HCT116 (cell line): Measurements from ENCODE around the gene PSME2. TPM values are rescaled to one million over a fixed set of nuclear protein-coding genes. Genes with fewer than 3 reads are reported as not detected.

Source experiments
- ATAC-seq: fragments of 200-7000 bp; cut with Tn5 transposase; 2 replicates; pipeline ENCODE4 v1.9.1; 2020; ENCODE audit warnings: mild to moderate bottlenecking, moderate library complexity
- BruUV-seq: library from RNA; stranded (reverse); fragments of 400-500 nt; replicated peaks from 2 replicates; lab custom pipeline; 2021; lab: Mats Ljungman, UMichigan
- CTCF ChIA-PET: fragments of 300-600 bp; sonication (Branson Sonifier 250); formaldehyde crosslinking; loops from one replicate; lab custom pipeline; 2021; ENCODE audit warnings: antibody characterized with exemption; lab: Charles Lee
- POLR2A ChIA-PET: fragments of 300-600, 350-600 bp; sonication (Branson Sonifier 250); formaldehyde crosslinking; loops from one replicate; lab custom pipeline; 2021; ENCODE audit warnings: antibody characterized with exemption; lab: Charles Lee
- RAD21 ChIA-PET, 2 experiments: fragments of 300-600 bp; sonication (Branson Sonifier 250); formaldehyde crosslinking; loops; one replicate each; lab custom pipeline; 2023; ENCODE audit warnings: low total read pairs in 2 of 2; ENCODE audit not compliant: uncharacterized antibody in 2 of 2, unreplicated experiment in 2 of 2, low non-redundant PET in 1 of 2; lab: Charles Lee
- DNase-seq: peaks from one replicate; pipeline ENCODE4 v3.0.0-alpha.2; 2010; ENCODE audit warnings: low read depth, low spot score
- H2AFZ ChIP-seq: fragments of 200-600 bp; shearing (Covaris generic), sonication (generic); 2 replicates; pipeline ENCODE4 v1.6.1; 2017; ENCODE audit warnings: low read depth, mixed run types, mixed read lengths, antibody characterized with exemption, low read length; ENCODE audit not compliant: poor library complexity, severe bottlenecking
- H3K27ac ChIP-seq: 2 replicates; pipeline ENCODE4 v1.5.1; 2012; ENCODE audit warnings: low read depth, low read length
- H3K27me3 ChIP-seq: fragments of 200-600 bp; sonication (generic); 2 replicates; pipeline ENCODE4 v1.6.1; 2016; ENCODE audit warnings: mixed run types, low read length, mixed read lengths; ENCODE audit not compliant: insufficient read depth
- H3K36me3 ChIP-seq, 2 experiments: fragments of 200-500 bp in 1 of 2; fragments of 200-600 bp in 1 of 2; sonication (Bioruptor generic) in 1 of 2; sonication (generic) in 1 of 2; 2 replicates each; pipeline versions ENCODE4 v1.5.1 to v1.6.1; 2014 to 2016; ENCODE audit warnings: low read length in 2 of 2, inconsistent platforms in 1 of 2, mixed read lengths in 1 of 2, mixed run types in 1 of 2; ENCODE audit not compliant: insufficient read depth in 2 of 2, control insufficient read depth in 1 of 2
- H3K4me1 ChIP-seq, 2 experiments: fragments of 200-600 bp in 1 of 2; sonication (generic) in 1 of 2; 2 replicates each; pipeline versions ENCODE4 v1.5.1 to v1.6.1; 2012 to 2017; ENCODE audit warnings: low read length in 2 of 2, inconsistent platforms in 1 of 2, mild to moderate bottlenecking in 1 of 2, mixed read lengths in 1 of 2, mixed run types in 1 of 2, moderate library complexity in 1 of 2; ENCODE audit not compliant: insufficient read depth in 2 of 2, control insufficient read depth in 1 of 2
- H3K4me2 ChIP-seq: fragments of 200-600 bp; sonication (generic); 2 replicates; pipeline ENCODE4 v1.6.1; 2017; ENCODE audit warnings: mixed run types, low read length, mixed read lengths
- H3K4me3 ChIP-seq, 2 experiments: fragments of 200-600 bp in 1 of 2; sonication (generic) in 1 of 2; replicated peaks in 1 of 2; 2 replicates each; pipeline ENCODE4 v1.5.1; 2011 to 2016; ENCODE audit warnings: low read length in 2 of 2, control low read depth in 1 of 2, low read depth in 1 of 2, mild to moderate bottlenecking in 1 of 2, mixed read lengths in 1 of 2, mixed run types in 1 of 2
- H3K79me2 ChIP-seq: fragments of 200-600 bp; sonication (generic); 2 replicates; pipeline ENCODE4 v1.6.1; 2017; ENCODE audit warnings: mild to moderate bottlenecking, mixed run types, low read length, moderate library complexity, mixed read lengths; ENCODE audit not compliant: insufficient read depth
- H3K9ac ChIP-seq: fragments of 200-600 bp; sonication (generic); 2 replicates; pipeline ENCODE4 v1.6.1; 2016; ENCODE audit warnings: low read length, mixed read lengths
- H3K9me2 ChIP-seq: fragments of 200-600 bp; sonication (generic), shearing (Covaris generic); 2 replicates; pipeline ENCODE4 v1.6.1; 2017; ENCODE audit warnings: mixed run types, mild to moderate bottlenecking, moderate library complexity; ENCODE audit not compliant: insufficient read depth
- H3K9me3 ChIP-seq, 2 experiments: fragments of 200-500 bp in 1 of 2; fragments of 200-600 bp in 1 of 2; sonication (Bioruptor generic) in 1 of 2; sonication (generic) in 1 of 2; 2 replicates each; pipeline ENCODE4 v1.6.1; 2014 to 2017; ENCODE audit warnings: low read length in 2 of 2, mixed read lengths in 2 of 2, inconsistent platforms in 1 of 2, low read depth in 1 of 2, mild to moderate bottlenecking in 1 of 2, mixed run types in 1 of 2, moderate library complexity in 1 of 2; ENCODE audit not compliant: control insufficient read depth in 1 of 2, insufficient read depth in 1 of 2
- H4K20me1 ChIP-seq: fragments of 200-600 bp; sonication (generic), shearing (Covaris generic); 2 replicates; pipeline ENCODE4 v1.6.1; 2017; ENCODE audit warnings: mixed run types, mild to moderate bottlenecking, moderate library complexity; ENCODE audit not compliant: insufficient read depth
- CBX3 ChIP-seq: IDR thresholded peaks from 2 replicates; pipeline ENCODE4 v1.6.1; 2012; ENCODE audit warnings: low read depth
- ELF1 ChIP-seq: IDR thresholded peaks from 2 replicates; pipeline ENCODE4 v1.6.1; 2012; ENCODE audit warnings: low read depth, borderline replicate concordance
- EZH2phosphoT487 ChIP-seq: fragments of 200-600 bp; IDR thresholded peaks from 2 replicates; pipeline ENCODE4 v1.6.1; 2018; ENCODE audit warnings: antibody characterized with exemption, borderline replicate concordance
- FOSL1 ChIP-seq: IDR thresholded peaks from 2 replicates; pipeline ENCODE4 v1.6.1; 2012; ENCODE audit warnings: low read depth
- POLR2A ChIP-seq: IDR thresholded peaks from 2 replicates; pipeline ENCODE4 v1.7.0; 2011; ENCODE audit warnings: borderline replicate concordance; ENCODE audit not compliant: insufficient read depth, insufficient read length; ENCODE audit errors: extremely low read depth
- POLR2AphosphoS5 ChIP-seq: IDR thresholded peaks from 2 replicates; pipeline ENCODE4 v1.6.1; 2011; ENCODE audit warnings: mild to moderate bottlenecking, low read depth, low read length, moderate library complexity
- RAD21 ChIP-seq: IDR thresholded peaks from 2 replicates; pipeline ENCODE4 v1.6.1; 2012; ENCODE audit warnings: low read depth, mild to moderate bottlenecking
- SP1 ChIP-seq: IDR thresholded peaks from 2 replicates; pipeline ENCODE4 v1.6.1; 2012; ENCODE audit warnings: low read depth
- SRF ChIP-seq: IDR thresholded peaks from 2 replicates; pipeline ENCODE4 v1.6.1; 2012; ENCODE audit warnings: low read depth
- YY1 ChIP-seq: IDR thresholded peaks from 2 replicates; pipeline ENCODE4 v1.6.1; 2011; ENCODE audit warnings: low read length, low read depth, moderate library complexity, mild to moderate bottlenecking; ENCODE audit not compliant: insufficient replicate concordance; ENCODE audit errors: extremely low read depth
- ZNF274 ChIP-seq: fragments of 200-500 bp; sonication (Bioruptor generic); IDR thresholded peaks from 2 replicates; pipeline ENCODE4 v1.6.1; 2014; ENCODE audit warnings: mild to moderate bottlenecking, low read depth, low read length, inconsistent platforms
- intact Hi-C: fragments of 100-400 bp; cut with micrococcal nuclease; formaldehyde crosslinking; loops from 2 replicates; pipeline ENCODE4 v1.10.0; 2022
- total RNA-seq: library from RNA; stranded (reverse); gene quantifications from one replicate; pipeline ENCODE4 v1.2.1, GENCODE V29; 2021; ENCODE audit not compliant: unreplicated experiment
- TF ChIP-seq, protein P1 (sequence below): IDR thresholded peaks from 2 replicates; pipeline ENCODE4 v1.6.1; 2012
- TF ChIP-seq, protein P2 (sequence below), 3 experiments: fragments of 200-600 bp in 1 of 3; sonication (generic) in 1 of 3; IDR thresholded peaks in 2 of 3; conservative IDR thresholded peaks in 1 of 3; 2 replicates each; pipeline ENCODE4 v1.5.1; 2012 to 2017; ENCODE audit warnings: low read depth in 2 of 3, low read length in 2 of 3, antibody characterized with exemption in 1 of 3, borderline replicate concordance in 1 of 3, control low read depth in 1 of 3, mild to moderate bottlenecking in 1 of 3, mixed read lengths in 1 of 3, mixed run types in 1 of 3, moderate library complexity in 1 of 3; ENCODE audit not compliant: insufficient read depth in 1 of 3
- TF ChIP-seq, protein P3 (sequence below): IDR thresholded peaks from 2 replicates; pipeline ENCODE4 v1.6.1; 2012

The PSME2 gene
- total RNA-seq, 1 experiment from 2014 or later, result 160 TPM

DNA sequence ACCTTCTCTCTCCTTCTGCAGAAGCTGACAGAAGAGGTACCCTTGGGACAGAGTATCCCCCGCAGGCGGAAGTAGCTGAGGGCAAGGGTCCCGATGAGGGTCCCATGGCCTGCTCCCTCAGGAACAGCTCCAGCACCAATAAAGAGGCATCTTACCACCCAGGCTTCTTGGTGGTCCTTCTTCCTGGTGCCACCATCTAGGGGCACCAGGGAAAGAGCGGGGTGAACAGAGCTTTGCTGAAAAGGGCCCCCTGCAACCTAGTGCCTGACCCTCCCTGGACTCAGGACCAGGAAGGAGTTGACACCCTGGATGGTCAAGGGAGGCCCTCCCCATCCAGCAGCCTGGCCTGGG, 14.1 kb upstream of the PSME2 start:
- Histone ChIP-seq H3K4me2 (peak overlapping the region; percentile 87), H3K79me2 (no peaks in the 10 kb centered on the region), H3K4me1 (peaks cover 15 to 21% of the 10 kb centered on the region in 2 experiments), H4K20me1 (no peaks in the 10 kb centered on the region), H3K36me3 (peaks cover 26 to 41% of the 10 kb centered on the region in 2 experiments; a peak in 3 of 4 replicates), H3K27me3 (no peaks in the 10 kb centered on the region), H3K9me3 (no peaks in the 10 kb centered on the region)
- RAD21 ChIA-PET, result interaction anchor here (1.0 to 1.1 kb wide), 2 partner anchors 14 to 103 kb away, joined by 3 read pairs; partner anchors contain the start of genes PSME2 (in 1 of the 2) and RNF31 (in 1 of the 2)
- ATAC-seq (no peak), DNase-seq (no peak)
- intact Hi-C loops, result loop anchor here (2.0 kb wide), 1 partner anchor 46 kb away; the partner anchor contains the start of genes DCAF11 and NRL
- CTCF ChIA-PET, result interaction anchor here (1.0 to 3.2 kb wide), 17 partner anchors 9 to 137 kb away, joined by 3 to 20 read pairs (median 4); partner anchors contain the start of genes CHMP4A, DCAF11, EMC9 and NRL
- no TSS peak for BruUV-seq
- TF ChIP-seq ZNF274 (no peak), SP1 (no peak), ELF1 (no peak), POLR2AphosphoS5 (no peak), RAD21 (no peak), CBX3 (no peak)
- TF ChIP-seq, protein P1, sequence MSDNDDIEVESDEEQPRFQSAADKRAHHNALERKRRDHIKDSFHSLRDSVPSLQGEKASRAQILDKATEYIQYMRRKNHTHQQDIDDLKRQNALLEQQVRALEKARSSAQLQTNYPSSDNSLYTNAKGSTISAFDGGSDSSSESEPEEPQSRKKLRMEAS, result no peak
- TF ChIP-seq, all 23 proteins: peak for 0
- no peaks in the 10 kb centered on the region for H3K9me2 ChIP-seq
- no peak overlapping the region for H2AFZ ChIP-seq
- POLR2A ChIA-PET, result interaction anchor here (1.0 to 3.1 kb wide), 9 partner anchors 13 to 102 kb away, joined by 3 to 18 read pairs (median 4); partner anchors contain the start of genes DCAF11, EMC9, NRL and PCK2
- no peak overlapping the region for H3K9ac ChIP-seq
- no peak overlapping the region for H3K4me3 ChIP-seq
- H3K27ac ChIP-seq, result peak overlapping the region; percentile 84

DNA sequence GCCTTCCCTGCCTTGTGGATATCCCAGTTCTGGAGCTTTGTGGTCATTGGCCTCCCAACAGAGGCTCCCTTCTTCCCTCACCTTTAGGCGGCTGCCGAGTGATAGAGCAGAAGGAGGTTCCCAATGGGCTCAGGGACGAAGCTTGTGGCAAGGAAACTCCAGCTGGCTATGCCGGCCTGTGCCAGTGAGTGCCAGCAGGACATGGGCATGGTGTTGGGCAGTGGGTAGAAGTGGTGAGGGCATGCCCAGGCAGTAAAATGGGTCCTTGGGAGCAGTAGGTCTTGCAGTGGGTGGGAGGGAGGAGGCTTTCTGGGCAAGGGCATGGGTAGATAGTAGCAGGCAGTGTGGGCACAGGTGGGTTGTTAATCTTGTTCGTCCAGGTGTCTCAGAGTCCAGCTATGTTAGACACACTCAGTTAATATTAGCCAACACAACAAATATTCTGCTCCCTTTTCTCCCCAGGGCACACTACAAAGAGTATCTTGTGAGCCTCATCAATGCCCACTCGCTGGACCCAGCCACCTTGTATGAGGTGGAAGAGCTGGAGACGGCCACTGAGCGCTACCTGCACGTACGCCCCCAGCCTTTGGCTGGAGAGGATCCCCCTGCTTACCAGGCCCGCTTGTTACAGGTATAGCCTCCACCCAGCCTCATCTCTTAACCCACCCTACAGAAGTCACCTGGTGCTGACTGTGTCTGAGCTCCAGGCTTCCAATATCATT, 13.5 kb upstream of the PSME2 start:
- Histone ChIP-seq H3K9me2 (no peaks in the 10 kb centered on the region), H3K4me2 (no peak overlapping the region), H3K27me3 (no peaks in the 10 kb centered on the region), H2AFZ (no peak overlapping the region), H4K20me1 (no peaks in the 10 kb centered on the region), H3K36me3 (peaks cover 27 to 44% of the 10 kb centered on the region in 2 experiments; a peak in 3 of 4 replicates), H3K79me2 (no peaks in the 10 kb centered on the region), H3K9me3 (no peaks in the 10 kb centered on the region), H3K27ac (peak overlapping the region; percentile 84), H3K4me1 (peaks cover 15 to 21% of the 10 kb centered on the region in 2 experiments), H3K9ac (no peak overlapping the region), H3K4me3 (no peak overlapping the region)
- CTCF ChIA-PET, result interaction anchor here (1.0 to 3.2 kb wide), 6 partner anchors 13 to 51 kb away, joined by 3 to 19 read pairs (median 7); partner anchors contain the start of genes EMC9, PSME1, PSME2 and RNF31
- ATAC-seq (no peak), DNase-seq (no peak)
- POLR2A ChIA-PET, result interaction anchor here (1.0 to 3.1 kb wide), 5 partner anchors 13 to 82 kb away, joined by 3 to 18 read pairs (median 9); partner anchors contain the start of genes DCAF11, NRL, PCK2 and PSME2
- intact Hi-C loops, result loop anchor here (2.0 kb wide), 1 partner anchor 45 kb away; the partner anchor contains the start of genes DCAF11 and NRL
- RAD21 ChIA-PET, result interaction anchor here in 1 of 2 experiments (1.1 kb wide), 1 partner anchor 102 kb away, joined by 3 read pairs; no protein-coding TSS in a partner anchor
- no TSS peak for BruUV-seq
- TF ChIP-seq POLR2AphosphoS5 (no peak), SRF (no peak), EZH2phosphoT487 (no peak), POLR2A (no peak), YY1 (no peak), FOSL1 (no peak), ZNF274 (no peak), SP1 (no peak), RAD21 (no peak)
- TF ChIP-seq, protein P2, sequence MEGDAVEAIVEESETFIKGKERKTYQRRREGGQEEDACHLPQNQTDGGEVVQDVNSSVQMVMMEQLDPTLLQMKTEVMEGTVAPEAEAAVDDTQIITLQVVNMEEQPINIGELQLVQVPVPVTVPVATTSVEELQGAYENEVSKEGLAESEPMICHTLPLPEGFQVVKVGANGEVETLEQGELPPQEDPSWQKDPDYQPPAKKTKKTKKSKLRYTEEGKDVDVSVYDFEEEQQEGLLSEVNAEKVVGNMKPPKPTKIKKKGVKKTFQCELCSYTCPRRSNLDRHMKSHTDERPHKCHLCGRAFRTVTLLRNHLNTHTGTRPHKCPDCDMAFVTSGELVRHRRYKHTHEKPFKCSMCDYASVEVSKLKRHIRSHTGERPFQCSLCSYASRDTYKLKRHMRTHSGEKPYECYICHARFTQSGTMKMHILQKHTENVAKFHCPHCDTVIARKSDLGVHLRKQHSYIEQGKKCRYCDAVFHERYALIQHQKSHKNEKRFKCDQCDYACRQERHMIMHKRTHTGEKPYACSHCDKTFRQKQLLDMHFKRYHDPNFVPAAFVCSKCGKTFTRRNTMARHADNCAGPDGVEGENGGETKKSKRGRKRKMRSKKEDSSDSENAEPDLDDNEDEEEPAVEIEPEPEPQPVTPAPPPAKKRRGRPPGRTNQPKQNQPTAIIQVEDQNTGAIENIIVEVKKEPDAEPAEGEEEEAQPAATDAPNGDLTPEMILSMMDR (IDR thresholded peaks at IDR 0.05 in 2 of 3, conservative IDR thresholded peaks at IDR 0.05 in 1 of 3; ENCODE audit: borderline replicate concordance in 1 of 3, insufficient read depth in 1 of 3, low read depth in 2 of 3, low read length in 2 of 3), result no peak
- TF ChIP-seq, protein P3, sequence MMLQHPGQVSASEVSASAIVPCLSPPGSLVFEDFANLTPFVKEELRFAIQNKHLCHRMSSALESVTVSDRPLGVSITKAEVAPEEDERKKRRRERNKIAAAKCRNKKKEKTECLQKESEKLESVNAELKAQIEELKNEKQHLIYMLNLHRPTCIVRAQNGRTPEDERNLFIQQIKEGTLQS, result no peak
- TF ChIP-seq, protein P1, result no peak
